Measurements from ENCODE around the gene PRTG. TPM values are rescaled to one million over a fixed set of nuclear protein-coding genes. Genes with fewer than 3 reads are reported as not detected.

PRTG gene
- total and polyA plus RNA-seq, 4 donors, result 0.05 to 2.4 (median 0.25) TPM

DNA sequence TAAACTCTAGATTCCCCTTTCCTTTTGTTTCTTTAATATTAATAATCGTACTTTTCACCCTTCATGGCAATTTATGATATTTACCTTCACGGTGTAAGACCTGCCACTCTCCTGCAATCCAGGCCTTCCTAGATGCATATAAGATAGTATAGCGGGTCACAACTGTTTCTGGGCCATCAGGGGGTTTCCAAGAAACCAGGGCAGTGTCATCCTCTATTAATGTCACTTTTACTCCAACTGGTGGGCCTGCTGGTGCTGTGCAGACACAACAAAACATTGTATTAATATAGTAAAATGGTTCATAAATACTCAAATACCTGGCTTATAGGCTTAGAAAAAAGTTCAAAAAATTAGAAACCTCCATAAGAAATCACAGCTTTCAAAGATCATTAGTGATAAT, 105.9 kb downstream of the PRTG start:
- Histone ChIP-seq H3K27ac (ENCODE audit: low read depth in 1 of 2, low read length in 2 of 2) (no peak overlapping the region), H3K4me3 (ENCODE audit: low read depth in 1 of 3, low read length in 3 of 3) (no peak overlapping the region), H3K4me1 (ENCODE audit: control insufficient read depth in 4 of 4, insufficient read depth in 4 of 4, low read length in 3 of 4) (no peaks in the 10 kb centered on the region), H3K9ac (ENCODE audit: low read depth in 1 of 2, low read length in 2 of 2) (no peak overlapping the region), H3K9me3 (ENCODE audit: control insufficient read depth in 4 of 4, low read length in 3 of 4) (no peaks in the 10 kb centered on the region), H3K36me3 (ENCODE audit: control insufficient read depth in 4 of 4, insufficient read depth in 3 of 4, low read depth in 1 of 4, low read length in 3 of 4) (no peaks in the 10 kb centered on the region), H3K27me3 (ENCODE audit: control insufficient read depth in 4 of 4, insufficient read depth in 4 of 4, low read length in 3 of 4) (no peaks in the 10 kb centered on the region)
- 94% methylated on average over 3 of the region's 3 CpGs for WGBS
- no peak for DNase-seq (ENCODE audit: low spot score)
- no peak for TF ChIP-seq HNF4G (IDR thresholded peaks at IDR 0.05)
- no peak for TF ChIP-seq SP1 (IDR thresholded peaks at IDR 0.05)
- no peak for TF ChIP-seq RXRA (IDR thresholded peaks at IDR 0.05)
- no peak for TF ChIP-seq EGR1 (IDR thresholded peaks at IDR 0.05; ENCODE audit: low read depth in 2 of 2)
- TF ChIP-seq TAF1 (conservative IDR thresholded peaks at IDR 0.05), result no peak
- TF ChIP-seq, protein P1, sequence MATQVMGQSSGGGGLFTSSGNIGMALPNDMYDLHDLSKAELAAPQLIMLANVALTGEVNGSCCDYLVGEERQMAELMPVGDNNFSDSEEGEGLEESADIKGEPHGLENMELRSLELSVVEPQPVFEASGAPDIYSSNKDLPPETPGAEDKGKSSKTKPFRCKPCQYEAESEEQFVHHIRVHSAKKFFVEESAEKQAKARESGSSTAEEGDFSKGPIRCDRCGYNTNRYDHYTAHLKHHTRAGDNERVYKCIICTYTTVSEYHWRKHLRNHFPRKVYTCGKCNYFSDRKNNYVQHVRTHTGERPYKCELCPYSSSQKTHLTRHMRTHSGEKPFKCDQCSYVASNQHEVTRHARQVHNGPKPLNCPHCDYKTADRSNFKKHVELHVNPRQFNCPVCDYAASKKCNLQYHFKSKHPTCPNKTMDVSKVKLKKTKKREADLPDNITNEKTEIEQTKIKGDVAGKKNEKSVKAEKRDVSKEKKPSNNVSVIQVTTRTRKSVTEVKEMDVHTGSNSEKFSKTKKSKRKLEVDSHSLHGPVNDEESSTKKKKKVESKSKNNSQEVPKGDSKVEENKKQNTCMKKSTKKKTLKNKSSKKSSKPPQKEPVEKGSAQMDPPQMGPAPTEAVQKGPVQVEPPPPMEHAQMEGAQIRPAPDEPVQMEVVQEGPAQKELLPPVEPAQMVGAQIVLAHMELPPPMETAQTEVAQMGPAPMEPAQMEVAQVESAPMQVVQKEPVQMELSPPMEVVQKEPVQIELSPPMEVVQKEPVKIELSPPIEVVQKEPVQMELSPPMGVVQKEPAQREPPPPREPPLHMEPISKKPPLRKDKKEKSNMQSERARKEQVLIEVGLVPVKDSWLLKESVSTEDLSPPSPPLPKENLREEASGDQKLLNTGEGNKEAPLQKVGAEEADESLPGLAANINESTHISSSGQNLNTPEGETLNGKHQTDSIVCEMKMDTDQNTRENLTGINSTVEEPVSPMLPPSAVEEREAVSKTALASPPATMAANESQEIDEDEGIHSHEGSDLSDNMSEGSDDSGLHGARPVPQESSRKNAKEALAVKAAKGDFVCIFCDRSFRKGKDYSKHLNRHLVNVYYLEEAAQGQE (IDR thresholded peaks at IDR 0.05), result no peak
- TF ChIP-seq ATF3 (IDR thresholded peaks at IDR 0.05), result no peak
- TF ChIP-seq NR2F2 (IDR thresholded peaks at IDR 0.05), result no peak
- no peak for TF ChIP-seq HNF4A (conservative IDR thresholded peaks at IDR 0.05)
- TF ChIP-seq, protein P2, sequence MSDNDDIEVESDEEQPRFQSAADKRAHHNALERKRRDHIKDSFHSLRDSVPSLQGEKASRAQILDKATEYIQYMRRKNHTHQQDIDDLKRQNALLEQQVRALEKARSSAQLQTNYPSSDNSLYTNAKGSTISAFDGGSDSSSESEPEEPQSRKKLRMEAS (IDR thresholded peaks at IDR 0.05), result no peak

- no peak for DNase-seq (ENCODE audit: low spot score)
- 83% methylated on average over 1 of the region's 1 CpG for WGBS
- Histone ChIP-seq H3K4me1 (ENCODE audit: control insufficient read depth in 4 of 4, insufficient read depth in 4 of 4, low read length in 3 of 4) (no peaks in the 10 kb centered on the region), H3K9me3 (ENCODE audit: control insufficient read depth in 4 of 4, low read length in 3 of 4) (no peaks in the 10 kb centered on the region), H3K9ac (ENCODE audit: low read depth in 1 of 2, low read length in 2 of 2) (no peak overlapping the region), H3K27me3 (ENCODE audit: control insufficient read depth in 4 of 4, insufficient read depth in 4 of 4, low read length in 3 of 4) (no peaks in the 10 kb centered on the region), H3K27ac (ENCODE audit: low read depth in 1 of 2, low read length in 2 of 2) (no peak overlapping the region), H3K36me3 (ENCODE audit: control insufficient read depth in 4 of 4, insufficient read depth in 3 of 4, low read depth in 1 of 4, low read length in 3 of 4) (no peaks in the 10 kb centered on the region), H3K4me3 (ENCODE audit: low read depth in 1 of 3, low read length in 3 of 3) (no peak overlapping the region)
- no peak for TF ChIP-seq GABPA (IDR thresholded peaks at IDR 0.05 in 1 of 2, conservative IDR thresholded peaks at IDR 0.05 in 1 of 2)
Measured at GRCh38 chr15:55633731-55634130, 109.2 kb downstream of the PRTG start.

DNA sequence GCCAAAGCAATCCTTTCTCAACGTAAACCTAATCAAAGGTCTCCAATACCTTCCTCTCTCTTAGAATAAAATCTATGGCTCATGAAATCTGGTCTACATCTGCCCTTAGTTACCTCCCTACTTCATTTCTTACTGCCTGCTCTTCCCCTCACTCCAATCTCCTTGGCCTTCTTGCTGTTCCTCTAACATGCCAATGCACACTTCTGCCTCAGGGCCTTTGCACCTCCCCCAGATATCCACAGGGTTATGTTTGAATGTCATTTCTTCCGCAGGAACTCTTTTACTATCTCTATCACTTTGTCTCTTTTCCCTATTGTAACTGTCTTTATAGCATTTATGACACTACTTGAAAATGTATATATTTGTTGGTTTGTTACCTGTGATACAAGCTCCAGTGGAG, 110.5 kb downstream of the PRTG start:
- no peak overlapping the region for H3K27ac ChIP-seq (ENCODE audit: low read depth in 1 of 2, low read length in 2 of 2)
- H3K9me3 ChIP-seq (ENCODE audit: control insufficient read depth in 4 of 4, low read length in 3 of 4), result no peaks in the 10 kb centered on the region
- WGBS, result 86% methylated on average over 2 of the region's 2 CpGs
- no peaks in the 10 kb centered on the region for H3K4me1 ChIP-seq (ENCODE audit: control insufficient read depth in 4 of 4, insufficient read depth in 4 of 4, low read length in 3 of 4)
- no peaks in the 10 kb centered on the region for H3K27me3 ChIP-seq (ENCODE audit: control insufficient read depth in 4 of 4, insufficient read depth in 4 of 4, low read length in 3 of 4)
- no peak overlapping the region for H3K9ac ChIP-seq (ENCODE audit: low read depth in 1 of 2, low read length in 2 of 2)
- no peaks in the 10 kb centered on the region for H3K36me3 ChIP-seq (ENCODE audit: control insufficient read depth in 4 of 4, insufficient read depth in 3 of 4, low read depth in 1 of 4, low read length in 3 of 4)
- DNase-seq (ENCODE audit: low spot score), result no peak
- no peak overlapping the region for H3K4me3 ChIP-seq (ENCODE audit: low read depth in 1 of 3, low read length in 3 of 3)
- no peak for TF ChIP-seq NR2F2 (IDR thresholded peaks at IDR 0.05)
- no peak for TF ChIP-seq RXRA (IDR thresholded peaks at IDR 0.05)
- TF ChIP-seq TAF1 (conservative IDR thresholded peaks at IDR 0.05), result no peak
- TF ChIP-seq HNF4G (IDR thresholded peaks at IDR 0.05), result no peak
- no peak for TF ChIP-seq JUND (IDR thresholded peaks at IDR 0.05)
- no peak for TF ChIP-seq RAD21 (IDR thresholded peaks at IDR 0.05)
- TF ChIP-seq HNF4A (conservative IDR thresholded peaks at IDR 0.05), result no peak
- no peak for TF ChIP-seq GABPA (IDR thresholded peaks at IDR 0.05 in 1 of 2, conservative IDR thresholded peaks at IDR 0.05 in 1 of 2)
- no peak for TF ChIP-seq ATF3 (IDR thresholded peaks at IDR 0.05)
- no peak for TF ChIP-seq EGR1 (IDR thresholded peaks at IDR 0.05; ENCODE audit: low read depth in 2 of 2)
- TF ChIP-seq CTCF (IDR thresholded peaks at IDR 0.05; ENCODE audit: low read depth, low read length, missing input control), result no peak
- TF ChIP-seq FOXA1 (IDR thresholded peaks at IDR 0.05), result no peak
- no peak for TF ChIP-seq YY1 (IDR thresholded peaks at IDR 0.05)
- TF ChIP-seq, protein P1 (IDR thresholded peaks at IDR 0.05), result no peak
- TF ChIP-seq FOXA2 (IDR thresholded peaks at IDR 0.05), result no peak
- no peak for TF ChIP-seq SP1 (IDR thresholded peaks at IDR 0.05)
- TF ChIP-seq, protein P2 (IDR thresholded peaks at IDR 0.05), result no peak
